GM21737 (cell line): ENCODE data around the gene CH25H.

ENCODE experiments used
- ATAC-seq: cut with Tn5 transposase; IDR thresholded peaks from one replicate; pipeline ENCODE4 v1.9.1; 2021; ENCODE audit warnings: mild to moderate bottlenecking, moderate library complexity; ENCODE audit not compliant: unreplicated experiment

The CH25H gene

DNA sequence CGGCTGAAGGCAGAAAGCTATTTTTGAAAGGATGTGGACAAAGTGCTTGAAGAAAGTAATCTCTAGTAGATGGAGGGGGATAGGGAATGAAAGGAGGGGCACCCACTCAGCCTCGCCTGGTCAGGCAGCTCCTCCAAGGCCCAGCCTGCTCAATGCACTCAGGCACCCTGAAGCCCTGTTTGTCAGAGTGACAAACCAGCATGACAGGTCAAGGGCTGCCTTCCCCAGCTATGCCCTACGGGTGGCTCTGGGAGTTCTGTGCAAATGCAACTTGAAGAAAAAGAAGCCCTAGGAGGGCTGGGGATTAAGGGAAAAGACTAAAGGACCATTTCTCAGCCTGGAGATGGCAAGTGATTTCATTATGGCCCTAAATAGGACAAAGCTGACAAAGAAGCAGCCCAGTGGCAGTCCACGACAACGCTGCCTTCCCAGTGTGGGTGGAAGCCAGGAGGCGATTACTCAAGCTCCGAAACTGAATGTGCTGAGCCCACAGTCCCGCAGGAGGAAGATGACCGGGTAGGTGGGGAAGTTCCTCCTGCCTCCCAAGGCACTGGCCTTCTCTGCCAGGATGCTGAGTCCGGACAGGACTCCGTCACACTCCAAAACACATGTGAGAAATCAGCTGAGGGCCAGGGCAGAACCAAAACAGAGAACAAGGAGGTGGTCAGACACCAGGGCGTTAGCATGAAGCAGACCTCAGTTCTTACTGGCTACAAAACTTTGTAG is 28.1 kb upstream of the CH25H start:
- ATAC-seq = no peak

DNA sequence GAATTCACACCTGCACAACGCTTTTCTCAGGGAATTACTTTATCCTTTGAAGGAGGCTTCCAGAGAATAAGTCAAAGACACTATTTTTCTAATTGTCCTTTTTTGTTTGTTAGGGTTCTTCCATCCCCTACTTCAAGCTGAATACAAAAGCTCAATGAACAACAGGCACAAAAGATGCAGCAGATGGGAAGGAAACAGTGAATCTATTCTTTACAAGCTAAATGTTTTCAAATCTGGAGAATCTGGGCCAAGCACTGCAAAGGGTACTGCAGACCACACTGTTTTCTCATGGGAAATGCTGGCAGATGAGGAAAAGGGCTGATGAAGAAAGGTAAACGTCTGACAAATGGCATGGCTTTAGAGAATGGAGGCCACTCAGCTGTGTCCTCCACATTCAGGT is 25.9 kb upstream of the CH25H start:
- ATAC-seq = no peak

DNA sequence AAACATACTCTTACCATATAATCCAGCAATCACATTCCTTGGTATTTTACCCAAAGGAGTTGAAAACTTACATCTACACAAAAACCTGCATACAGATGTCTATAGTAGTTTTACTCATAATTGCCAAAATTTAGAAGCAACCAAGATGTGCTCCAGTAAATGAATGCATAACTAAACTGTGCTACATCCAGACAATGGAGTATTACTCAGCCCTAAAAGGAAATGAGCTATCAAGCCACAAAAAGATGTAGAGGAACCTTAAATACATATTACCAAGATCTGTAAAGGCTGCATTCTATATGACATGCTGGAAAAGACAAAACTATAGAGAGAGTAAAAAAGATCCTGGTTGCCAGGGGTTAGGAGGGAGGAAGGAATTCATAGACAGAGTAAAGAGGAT is 21.8 kb upstream of the CH25H start:
- no peak for ATAC-seq

DNA sequence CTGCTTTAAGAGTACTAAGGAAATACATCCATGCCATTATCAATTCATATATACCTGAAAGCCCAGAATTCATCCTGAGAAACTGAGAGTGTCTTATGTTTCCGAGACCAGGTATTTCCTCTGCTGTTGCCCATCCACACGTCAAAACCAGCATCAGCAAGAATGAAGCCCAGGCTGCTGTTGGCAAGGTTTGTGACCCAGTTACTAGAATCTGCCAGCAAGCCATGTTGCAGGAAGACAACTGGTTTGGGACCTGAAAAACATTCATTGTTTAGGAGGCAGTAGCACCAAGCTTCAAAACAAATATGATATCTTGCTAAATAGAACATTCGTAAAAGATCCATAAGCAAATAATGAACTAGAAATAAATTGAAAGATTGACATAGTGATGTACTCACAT is 21.0 kb upstream of the CH25H start:
- no peak for ATAC-seq

DNA sequence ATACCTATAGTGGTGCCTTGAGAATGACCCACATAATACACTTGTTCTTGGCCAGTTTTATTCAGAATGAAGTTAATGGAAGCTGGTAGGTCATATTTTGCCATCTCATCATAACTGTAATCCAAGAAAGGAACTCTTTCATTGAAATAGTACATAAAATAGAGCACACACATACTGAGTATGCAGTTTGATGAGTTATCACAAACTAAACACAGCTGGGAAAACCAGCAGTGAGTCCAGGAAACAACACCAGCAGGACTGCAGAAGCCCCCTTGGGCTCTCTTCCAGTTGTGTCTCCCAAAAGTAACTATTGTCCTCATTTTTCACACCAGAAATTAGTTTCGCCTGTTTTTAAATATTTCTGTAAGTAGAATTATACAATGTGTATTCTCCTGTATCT is 19.8 kb upstream of the CH25H start:
- no peak for ATAC-seq

DNA sequence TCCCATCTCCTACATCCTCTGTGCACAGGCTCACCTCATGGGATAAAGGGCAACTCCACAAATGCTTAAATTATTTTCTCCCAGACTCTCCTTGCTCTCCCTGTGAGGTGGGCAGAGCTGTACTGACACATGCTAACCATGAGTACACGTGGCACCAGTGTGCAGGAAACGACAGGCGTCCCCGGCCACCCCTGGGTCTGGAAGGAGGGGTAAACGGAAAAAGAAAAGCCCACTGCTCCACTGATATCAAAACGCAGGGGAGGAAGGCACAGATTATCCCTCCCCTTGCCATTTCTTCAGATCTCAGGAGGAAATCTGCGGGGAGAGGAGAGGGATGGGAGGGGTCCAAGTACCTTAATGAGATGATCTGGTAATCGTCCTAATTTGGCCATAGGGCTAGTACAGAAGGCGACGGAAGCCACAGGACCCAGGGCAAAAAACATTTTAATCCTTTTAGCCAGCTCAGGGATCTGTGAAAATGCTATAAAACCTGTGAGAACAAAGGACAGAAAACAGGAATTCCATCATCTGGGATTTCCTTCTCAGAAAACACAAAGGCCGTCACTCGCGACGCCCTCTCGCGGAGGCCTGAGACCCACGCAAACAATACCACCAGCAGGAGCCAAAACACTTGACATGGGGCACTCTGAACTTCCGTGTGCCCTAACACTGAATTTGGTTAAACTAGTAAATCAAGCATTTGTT is 17.8 kb upstream of the CH25H start:
- no peak for ATAC-seq

DNA sequence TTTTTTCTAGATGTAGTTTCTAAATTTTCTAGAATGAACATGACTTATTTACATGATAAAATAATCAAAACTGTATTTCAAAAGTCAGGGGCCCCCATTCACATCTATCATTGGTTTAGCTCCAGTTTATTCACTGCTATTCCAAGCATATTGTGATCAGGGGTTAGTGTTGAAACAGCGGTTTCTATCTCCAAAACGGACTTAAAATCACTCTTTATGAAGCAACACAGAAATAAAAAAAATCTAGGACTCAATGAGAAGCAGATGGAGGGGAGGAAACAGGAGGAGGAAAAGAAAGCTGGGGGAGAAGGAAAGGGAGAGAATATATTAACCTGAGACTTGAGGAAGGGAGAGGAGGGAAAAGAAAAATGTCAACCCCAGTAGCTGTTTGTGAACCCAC is 14.8 kb upstream of the CH25H start:
- ATAC-seq = no peak

DNA sequence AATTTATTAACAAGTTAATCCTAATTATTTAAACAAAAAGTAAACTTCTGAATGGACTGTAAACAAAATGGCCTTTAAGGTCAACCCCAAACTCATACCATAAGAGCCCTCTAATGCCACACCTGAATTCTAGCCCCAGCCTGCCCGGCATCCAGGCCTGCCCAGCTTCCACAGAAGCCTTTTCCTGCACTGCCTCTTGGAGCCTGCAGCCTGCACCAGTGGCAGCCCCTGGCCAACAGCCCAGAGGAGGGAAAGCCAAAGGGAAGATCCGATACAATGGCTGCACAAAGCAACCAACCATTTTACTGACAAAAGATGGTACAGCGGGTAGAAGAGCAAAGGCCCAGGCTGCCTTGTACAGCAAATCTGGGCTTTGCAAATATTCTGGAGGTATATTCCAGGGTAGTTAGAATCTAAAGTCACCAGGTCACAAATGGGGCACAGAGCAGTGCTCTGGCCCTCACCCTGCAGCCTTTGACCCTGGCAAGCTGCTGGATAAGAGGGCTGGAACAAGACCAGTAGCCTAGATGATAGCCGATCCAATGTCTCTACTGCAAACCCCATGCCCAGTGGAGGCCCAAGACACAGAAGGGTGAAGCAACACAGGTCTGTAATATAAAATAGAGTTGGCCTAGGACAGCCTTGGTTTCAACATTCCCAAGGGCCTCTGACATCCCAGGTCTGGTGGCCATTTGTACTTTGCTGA is 12.5 kb upstream of the CH25H start:
- ATAC-seq = no peak

DNA sequence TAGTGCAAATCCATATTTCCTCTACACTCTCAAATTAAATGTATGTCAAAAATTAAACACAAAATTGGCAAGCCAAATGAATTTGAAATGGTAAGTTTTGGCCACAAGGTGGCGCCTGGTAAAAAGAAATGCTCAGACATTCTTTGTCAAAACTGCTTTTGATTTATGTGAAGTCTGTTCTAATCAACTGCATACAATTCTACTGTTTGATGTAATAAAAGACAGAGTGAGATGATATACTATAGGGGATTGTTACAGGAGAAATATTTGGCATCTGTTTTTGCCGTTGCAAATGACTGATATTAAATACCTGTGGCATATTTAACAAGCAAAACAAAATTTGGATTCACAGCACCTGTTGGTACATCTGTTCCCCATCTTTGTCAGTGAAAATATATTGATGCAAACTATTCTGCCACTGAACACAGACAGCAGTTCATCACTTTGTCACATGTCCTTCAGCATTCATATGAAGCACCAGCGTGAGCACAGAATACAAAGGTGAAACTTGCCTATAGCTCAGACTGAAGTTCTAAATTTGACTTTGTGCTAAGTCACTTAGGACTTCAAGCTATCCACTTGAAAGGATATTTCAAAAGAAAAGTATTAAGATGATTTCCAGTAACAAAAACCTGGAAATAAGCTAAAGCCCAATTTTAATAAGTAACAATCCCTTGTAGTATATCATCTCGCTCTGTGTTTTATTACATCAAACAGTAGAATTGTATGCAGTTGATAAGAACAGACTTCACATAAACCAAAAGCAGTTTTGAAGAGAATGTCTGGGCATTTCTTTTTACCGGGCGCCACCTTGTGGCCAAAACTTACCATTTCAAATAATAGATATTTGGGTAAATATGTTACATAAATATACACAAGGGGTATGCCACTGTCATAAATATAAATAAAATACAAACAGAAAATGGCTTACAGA is 10.2 kb upstream of the CH25H start:
- no peak for ATAC-seq

DNA sequence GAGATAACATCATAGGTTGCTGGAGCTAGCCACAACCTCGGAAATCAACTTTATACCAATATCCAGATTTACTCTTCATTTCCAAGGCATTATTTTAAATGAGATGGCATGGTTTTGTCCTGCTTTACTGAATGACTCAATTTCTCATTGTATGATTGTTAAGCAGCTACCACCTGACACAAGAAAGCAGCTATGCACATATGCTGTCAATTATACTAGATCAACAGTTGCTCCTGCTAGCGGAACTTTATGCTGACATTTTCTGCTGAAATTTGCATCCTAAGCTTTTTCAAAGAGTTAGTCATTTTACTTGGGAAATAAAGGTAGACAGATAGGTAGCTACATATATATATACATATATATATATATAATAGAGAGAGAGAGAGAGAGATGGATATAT is 8.9 kb upstream of the CH25H start:
- no peak for ATAC-seq

DNA sequence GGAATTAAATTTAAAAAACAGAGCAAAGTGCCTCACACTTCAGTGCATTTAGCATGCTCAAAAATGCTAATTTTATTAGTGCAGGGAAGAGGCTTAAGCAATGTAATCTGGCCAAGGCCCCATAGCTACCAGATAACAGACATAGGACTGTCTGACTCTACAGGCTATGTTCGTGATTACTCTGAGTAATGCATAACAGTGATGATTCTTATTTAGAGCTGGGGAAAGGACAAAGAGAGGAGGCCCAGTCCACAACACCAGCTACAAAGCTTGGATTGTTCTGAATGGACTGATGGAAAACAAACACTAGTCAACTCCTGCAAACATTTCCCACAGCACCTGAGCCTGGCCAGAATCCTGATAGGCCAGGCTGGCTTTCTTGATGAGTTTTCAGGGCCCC is 8.4 kb upstream of the CH25H start:
- ATAC-seq = no peak

DNA sequence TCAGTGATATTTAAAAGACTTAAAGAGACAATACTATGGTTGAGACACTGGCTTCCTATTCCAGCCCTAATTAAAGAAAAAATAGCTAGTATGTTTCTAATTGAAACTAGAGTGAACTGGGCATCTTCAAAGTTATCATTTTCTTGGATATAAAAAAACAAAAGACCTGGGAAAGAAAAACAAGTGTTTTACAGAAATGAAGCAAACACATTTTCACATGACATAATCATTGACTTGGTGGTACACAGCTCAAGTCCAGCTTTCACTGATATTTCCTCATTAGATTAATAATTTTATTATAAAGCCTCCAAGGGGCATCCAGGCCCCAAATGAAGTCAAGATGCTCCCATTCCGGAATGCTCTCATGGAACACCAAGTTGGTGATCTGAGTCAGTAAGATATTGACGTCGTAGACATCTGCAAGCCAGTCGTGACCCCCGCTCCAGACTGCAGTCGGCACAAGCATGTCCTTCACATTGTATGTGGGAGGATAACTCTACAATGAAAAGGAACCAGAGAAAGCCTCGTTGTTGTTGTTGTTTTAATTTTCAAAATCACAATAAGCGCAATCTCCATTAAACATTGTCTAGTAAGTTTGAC is 7.5 kb upstream of the CH25H start:
- no peak for ATAC-seq

DNA sequence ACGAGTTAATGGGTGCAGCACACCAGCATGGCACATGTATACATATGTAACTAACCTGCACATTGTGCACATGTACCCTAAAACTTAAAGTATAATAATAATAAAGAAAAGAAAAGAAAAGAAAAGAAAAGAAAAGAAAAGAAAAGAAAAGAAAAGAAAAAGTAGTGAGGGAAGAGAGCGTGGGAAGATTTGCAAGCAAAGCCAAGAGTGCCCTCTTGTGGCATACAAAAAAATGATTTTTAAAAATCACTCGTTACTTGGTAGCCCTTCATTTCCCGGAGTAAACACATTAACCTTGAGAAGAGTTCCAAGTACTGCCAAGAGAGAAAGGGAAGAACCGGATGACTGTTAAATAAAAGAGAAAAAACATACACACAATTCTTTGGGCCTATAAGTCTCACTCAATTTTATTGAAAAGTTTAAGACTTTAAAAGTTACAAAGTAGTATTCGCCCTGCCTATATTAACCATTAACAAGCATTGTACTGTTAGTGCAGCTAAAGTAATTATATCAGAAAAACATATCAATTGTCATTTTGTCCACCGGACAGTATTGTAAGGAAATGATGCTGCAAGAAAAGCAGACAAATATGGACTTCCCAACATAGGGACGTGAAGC is 6.2 kb upstream of the CH25H start:
- ATAC-seq = no peak

DNA sequence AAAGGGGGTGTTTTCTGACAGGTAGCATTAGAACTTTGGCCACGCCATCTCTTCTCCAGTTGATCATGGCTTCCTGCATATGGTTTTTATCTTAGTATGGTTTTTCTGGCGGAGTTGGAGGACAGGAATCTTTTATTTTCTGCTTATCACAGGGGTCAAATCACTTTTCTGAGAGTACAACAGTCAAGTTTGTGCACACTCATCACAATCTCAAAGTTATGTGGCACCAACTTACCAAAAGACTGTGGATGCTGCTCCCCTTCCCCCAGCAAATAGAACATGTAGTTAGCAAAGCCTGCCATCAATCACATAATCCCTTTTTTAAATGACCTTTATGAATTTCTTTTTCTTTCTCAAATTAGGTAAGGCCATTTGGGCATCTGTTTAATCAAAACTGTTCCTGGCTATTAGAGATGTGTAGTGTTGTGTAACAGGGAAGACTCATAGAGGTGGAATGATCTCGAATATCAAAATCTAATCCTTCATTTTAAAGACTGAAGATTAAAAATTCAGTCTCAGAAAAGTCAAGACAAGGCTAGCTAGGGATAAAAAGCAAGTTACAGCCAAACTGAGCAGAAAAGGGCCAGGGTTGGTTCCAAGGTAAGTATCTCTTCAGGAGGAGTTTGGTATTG is 3.8 kb upstream of the CH25H start:
- ATAC-seq = no peak

DNA sequence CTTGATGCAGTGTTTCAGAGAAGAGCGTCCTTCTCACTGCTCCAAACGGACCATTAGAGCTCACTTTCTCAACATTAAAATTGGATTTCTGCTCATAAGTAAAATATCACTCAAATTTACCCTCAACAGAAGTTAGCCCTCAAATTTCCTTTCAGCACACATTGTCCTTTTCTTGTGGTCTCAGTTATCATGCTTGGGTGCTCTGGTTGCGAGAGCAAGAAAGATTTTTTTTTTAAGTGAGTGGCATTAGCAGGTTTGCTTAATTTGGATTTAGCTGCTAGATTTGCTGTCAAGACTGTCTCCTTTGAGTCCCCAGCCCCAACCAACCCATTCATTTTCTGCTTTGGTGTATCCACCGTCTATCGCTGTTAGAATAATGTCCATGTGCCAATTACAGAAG is 2.6 kb upstream of the CH25H start:
- ATAC-seq = no peak

DNA sequence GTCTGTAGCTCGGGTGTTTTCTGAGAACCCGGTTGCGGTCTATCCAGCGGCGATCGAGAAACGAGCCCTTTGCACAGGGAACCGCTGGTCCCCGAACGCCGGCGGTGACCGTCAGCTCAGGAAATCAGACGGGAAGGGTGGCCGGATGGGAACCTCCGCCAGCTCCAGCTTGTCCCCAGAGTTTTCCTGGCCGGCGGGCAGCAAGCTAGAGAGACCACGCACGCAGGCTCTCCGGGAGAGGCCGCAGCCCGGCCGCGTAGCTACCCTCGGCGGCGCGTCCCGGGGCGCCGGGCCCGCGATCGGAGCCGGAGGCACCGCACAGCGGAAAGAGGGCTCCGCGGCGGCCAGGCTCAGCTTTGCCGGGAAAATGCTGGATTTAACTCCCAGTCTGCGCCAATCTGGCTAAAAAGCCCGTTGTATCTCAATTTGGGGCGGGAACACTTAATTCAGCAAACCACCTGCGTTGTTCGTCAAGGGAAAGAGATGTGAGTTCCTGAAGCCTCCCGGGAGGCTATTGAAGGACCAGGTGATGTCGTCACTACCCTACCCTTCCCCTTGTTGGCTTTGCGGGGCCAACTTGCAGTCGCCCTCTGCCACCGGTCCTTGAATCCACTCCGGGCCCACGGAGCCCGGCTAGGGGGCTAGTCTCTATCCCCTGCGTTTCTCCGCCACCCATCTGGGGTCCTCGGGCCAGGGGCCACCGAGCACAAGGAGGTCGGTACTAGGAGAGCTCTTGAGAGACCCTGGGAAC is 859 bp upstream of the CH25H start:
- no peak for ATAC-seq

DNA sequence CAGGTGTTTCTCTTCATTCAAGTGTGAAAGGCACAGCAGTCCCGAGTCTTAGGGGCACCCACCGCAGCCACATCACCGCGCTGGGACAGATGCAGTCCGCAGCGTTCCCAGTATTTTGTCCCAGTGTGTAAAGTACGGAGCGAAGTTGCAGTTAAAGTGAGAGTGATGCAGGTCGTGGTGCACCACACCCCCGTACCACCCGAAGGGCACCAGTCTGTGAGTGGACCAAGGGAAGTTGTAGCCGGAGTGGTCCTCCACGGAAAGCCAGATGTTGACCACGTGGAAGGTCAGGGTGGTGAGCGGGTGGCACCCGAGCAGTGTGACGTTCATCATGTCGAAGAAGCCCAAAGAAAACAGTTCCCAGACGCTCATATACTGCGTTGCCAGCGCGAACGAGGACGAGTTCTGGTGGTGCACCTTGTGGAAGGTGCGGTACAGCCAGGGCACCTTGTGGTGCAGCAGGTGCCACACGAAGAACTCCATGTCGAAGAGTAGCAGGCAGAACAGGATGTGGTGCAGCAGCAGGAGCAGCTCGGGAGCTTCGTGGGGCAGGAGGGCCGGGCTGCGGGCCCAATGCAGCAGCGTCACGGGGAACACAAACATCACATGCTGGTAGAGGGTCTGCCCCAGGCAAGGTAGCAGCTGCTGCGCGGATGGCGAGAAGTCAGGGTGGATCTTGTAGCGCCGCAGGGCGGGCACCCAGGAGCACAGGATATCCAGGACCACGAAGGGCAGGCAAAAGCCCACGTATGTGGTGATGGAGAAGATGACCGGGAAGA is 526 bp downstream of the CH25H start:
- no peak for ATAC-seq

DNA sequence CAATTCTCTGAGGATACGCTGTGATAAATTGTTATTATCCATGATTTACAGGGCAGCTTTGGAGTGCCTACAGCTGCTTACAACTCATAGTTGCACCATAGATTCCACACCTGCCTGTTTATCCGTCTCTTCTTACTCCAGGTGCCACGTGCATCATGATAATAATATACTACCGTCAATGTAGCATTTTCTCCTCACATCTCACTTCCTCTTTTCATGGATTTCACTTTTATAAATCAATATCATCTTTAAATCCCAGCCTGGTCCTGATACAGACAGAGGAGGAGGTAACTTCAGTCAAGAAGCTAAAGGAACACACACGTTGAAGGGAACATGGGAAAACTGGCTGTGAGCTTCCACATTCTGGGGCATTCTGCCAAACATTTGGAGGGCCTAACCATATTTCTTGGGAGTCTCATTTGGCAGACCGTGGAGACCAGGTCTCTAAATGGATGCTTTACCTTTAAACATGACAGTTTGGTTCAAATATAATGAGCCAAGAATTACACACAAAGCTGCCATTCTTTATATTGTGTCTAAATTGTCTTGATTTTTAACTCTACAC is 2.4 kb downstream of the CH25H start:
- no peak for ATAC-seq
